Measurements from ENCODE around the gene NUDT7. TPM values are rescaled to one million over a fixed set of nuclear protein-coding genes. Genes with fewer than 3 reads are reported as not detected.
A peak's percentile ranks its signal among the peaks of the same experiment; 100 is the strongest.

The NUDT7 gene
- polyA plus RNA-seq, 3 donors: 4.2 to 6.1 (median 5.0) TPM

- peak overlapping the region; percentile 98 for H2AFZ ChIP-seq (ENCODE audit: insufficient read depth, low read depth, low read length, poor library complexity, severe bottlenecking)
- Mint-ChIP-seq H3K27me3 (ENCODE audit: low read depth in 3 of 3) (peaks cover 0 to 8% (median 8%) of the 10 kb centered on the region in 3 donors), H3K36me3 (peaks cover 0 to 19% of the 10 kb centered on the region in 2 donors), H3K9me3 (peaks cover 3 to 14% (median 8%) of the 10 kb centered on the region in 7 donors), H3K27ac (peak overlapping the region in 5 of 7 donors; percentile 50 to 79 (median 77)), H3K4me1 (peaks cover 18% of the 10 kb centered on the region), H3K4me3 (peak overlapping the region; percentile 88 to 92)
- no peaks in the 10 kb centered on the region for H4K20me1 ChIP-seq (ENCODE audit: insufficient read depth, low read length)
- no peak for DNase-seq
- H3K4me1 ChIP-seq (ENCODE audit: control insufficient read depth in 1 of 2, insufficient read depth in 2 of 2, low read length in 2 of 2): peaks cover 20 to 24% of the 10 kb centered on the region in 2 donors
- TF ChIP-seq, protein P1, sequence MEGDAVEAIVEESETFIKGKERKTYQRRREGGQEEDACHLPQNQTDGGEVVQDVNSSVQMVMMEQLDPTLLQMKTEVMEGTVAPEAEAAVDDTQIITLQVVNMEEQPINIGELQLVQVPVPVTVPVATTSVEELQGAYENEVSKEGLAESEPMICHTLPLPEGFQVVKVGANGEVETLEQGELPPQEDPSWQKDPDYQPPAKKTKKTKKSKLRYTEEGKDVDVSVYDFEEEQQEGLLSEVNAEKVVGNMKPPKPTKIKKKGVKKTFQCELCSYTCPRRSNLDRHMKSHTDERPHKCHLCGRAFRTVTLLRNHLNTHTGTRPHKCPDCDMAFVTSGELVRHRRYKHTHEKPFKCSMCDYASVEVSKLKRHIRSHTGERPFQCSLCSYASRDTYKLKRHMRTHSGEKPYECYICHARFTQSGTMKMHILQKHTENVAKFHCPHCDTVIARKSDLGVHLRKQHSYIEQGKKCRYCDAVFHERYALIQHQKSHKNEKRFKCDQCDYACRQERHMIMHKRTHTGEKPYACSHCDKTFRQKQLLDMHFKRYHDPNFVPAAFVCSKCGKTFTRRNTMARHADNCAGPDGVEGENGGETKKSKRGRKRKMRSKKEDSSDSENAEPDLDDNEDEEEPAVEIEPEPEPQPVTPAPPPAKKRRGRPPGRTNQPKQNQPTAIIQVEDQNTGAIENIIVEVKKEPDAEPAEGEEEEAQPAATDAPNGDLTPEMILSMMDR (IDR thresholded peaks at IDR 0.05): no peak
- H3K4me2 ChIP-seq (replicated peaks; ENCODE audit: extremely low read depth, low read length, poor library complexity, severe bottlenecking): peak overlapping the region; percentile 82
- H3K9me3 ChIP-seq (replicated peaks in 1 of 2; ENCODE audit: control insufficient read depth in 1 of 2, insufficient read depth in 1 of 2, low read length in 2 of 2): peaks cover 0 to 4% of the 10 kb centered on the region in 2 donors
- no peaks in the 10 kb centered on the region for H3K27me3 ChIP-seq (ENCODE audit: control insufficient read depth in 2 of 2, insufficient read depth in 2 of 2, low read length in 2 of 2)
- H3K27ac ChIP-seq (ENCODE audit: low read depth in 1 of 2, low read length in 2 of 2): peak overlapping the region in 1 of 2 donors; percentile 46
- peak overlapping the region; percentile 11 to 99 (median 95) for H3K4me3 ChIP-seq (replicated peaks in 1 of 3; ENCODE audit: low read depth in 2 of 3, low read length in 3 of 3)
- WGBS (ENCODE audit: insufficient coverage): 21% methylated on average over 6 of the region's 12 CpGs
- H3K79me2 ChIP-seq (ENCODE audit: insufficient read depth, low read length): no peaks in the 10 kb centered on the region
- peak overlapping the region; percentile 76 for H3K9ac ChIP-seq (ENCODE audit: insufficient read depth, low read length, poor library complexity, severe bottlenecking)
- intact Hi-C loops (cut with micrococcal nuclease): loop anchor here in 1 of 2 donors (10.0 kb wide), 1 partner anchor 527 kb away; the partner anchor contains the start of genes MON1B and SYCE1L
- peaks cover 0 to 11% of the 10 kb centered on the region in 2 donors for H3K36me3 ChIP-seq (replicated peaks in 1 of 2; ENCODE audit: control insufficient read depth in 1 of 2, insufficient read depth in 2 of 2, low read length in 2 of 2)
Measured at GRCh38 chr16:77721752-77722308, 484 bp upstream of the NUDT7 start.

GRCh38 chr16:77723108-77723514, 797 bp downstream of the NUDT7 start:
- H2AFZ ChIP-seq (ENCODE audit: insufficient read depth, low read depth, low read length, poor library complexity, severe bottlenecking): peak overlapping the region; percentile 98
- TF ChIP-seq, protein P1 (IDR thresholded peaks at IDR 0.05): no peak
- H4K20me1 ChIP-seq (ENCODE audit: insufficient read depth, low read length): no peaks in the 10 kb centered on the region
- 0% methylated on average over 4 of the region's 5 CpGs for WGBS (ENCODE audit: insufficient coverage)
- Mint-ChIP-seq H3K27me3 (ENCODE audit: low read depth in 3 of 3) (peaks cover 1 to 8% (median 8%) of the 10 kb centered on the region in 3 donors), H3K4me3 (peak overlapping the region; percentile 88 to 92), H3K36me3 (peaks cover 0 to 24% of the 10 kb centered on the region in 2 donors), H3K27ac (peak overlapping the region in 6 of 7 donors; percentile 78 to 88 (median 84)), H3K4me1 (peaks cover 18% of the 10 kb centered on the region), H3K9me3 (peaks cover 3 to 16% (median 11%) of the 10 kb centered on the region in 7 donors)
- peak overlapping the region; percentile 71 to 99 (median 95) for H3K4me3 ChIP-seq (replicated peaks in 1 of 3; ENCODE audit: low read depth in 2 of 3, low read length in 3 of 3)
- no peaks in the 10 kb centered on the region for H3K27me3 ChIP-seq (ENCODE audit: control insufficient read depth in 2 of 2, insufficient read depth in 2 of 2, low read length in 2 of 2)
- H3K27ac ChIP-seq (ENCODE audit: low read depth in 1 of 2, low read length in 2 of 2): peak overlapping the region; percentile 82 to 85
- DNase-seq: peak; percentile 4 to 41 (median 28)
- H3K36me3 ChIP-seq (replicated peaks in 1 of 2; ENCODE audit: control insufficient read depth in 1 of 2, insufficient read depth in 2 of 2, low read length in 2 of 2): peaks cover 0 to 16% of the 10 kb centered on the region in 2 donors
- no peaks in the 10 kb centered on the region for H3K79me2 ChIP-seq (ENCODE audit: insufficient read depth, low read length)
- peaks cover 20 to 24% of the 10 kb centered on the region in 2 donors for H3K4me1 ChIP-seq (ENCODE audit: control insufficient read depth in 1 of 2, insufficient read depth in 2 of 2, low read length in 2 of 2)
- intact Hi-C loops (cut with micrococcal nuclease): loop anchor here in 1 of 2 donors (10.0 kb wide), 1 partner anchor 528 kb away; the partner anchor contains the start of genes MON1B and SYCE1L
- H3K9me3 ChIP-seq (replicated peaks in 1 of 2; ENCODE audit: control insufficient read depth in 1 of 2, insufficient read depth in 1 of 2, low read length in 2 of 2): peaks cover 0 to 6% of the 10 kb centered on the region in 2 donors
- H3K4me2 ChIP-seq (replicated peaks; ENCODE audit: extremely low read depth, low read length, poor library complexity, severe bottlenecking): peak overlapping the region; percentile 82
- H3K9ac ChIP-seq (ENCODE audit: insufficient read depth, low read length, poor library complexity, severe bottlenecking): peak overlapping the region; percentile 76
